Measurements from ENCODE around the gene RTL1. TPM values are rescaled to one million over a fixed set of nuclear protein-coding genes. Genes with fewer than 3 reads are reported as not detected.

RTL1 gene
- total RNA-seq, 4 donors from 2014 or later = 0.31 TPM; not detected in 3

GRCh38 chr14:100839681-100840111 is 63.8 kb downstream of the RTL1 start:
- peak overlapping the region in 1 of 4 donors; percentile 19 for H3K27ac ChIP-seq
- H3K4me3 ChIP-seq = no peak overlapping the region
- H3K9me3 ChIP-seq = no peaks in the 10 kb centered on the region
- TF ChIP-seq CTCF (IDR thresholded peaks at IDR 0.05) = no peak
- no peaks in the 10 kb centered on the region for H3K36me3 ChIP-seq
- ATAC-seq = no peak
- peaks cover 19% of the 10 kb centered on the region for H3K27me3 ChIP-seq
- H3K4me1 ChIP-seq = peaks cover 0 to 25% (median 0%) of the 10 kb centered on the region in 3 donors
- WGBS, 2 donors (ENCODE audit: low coverage in 1 of 2) = 70% methylated on average over 9 of the region's 14 CpGs; no CpG with 5 or more reads in 1 of the 2 donors

DNA sequence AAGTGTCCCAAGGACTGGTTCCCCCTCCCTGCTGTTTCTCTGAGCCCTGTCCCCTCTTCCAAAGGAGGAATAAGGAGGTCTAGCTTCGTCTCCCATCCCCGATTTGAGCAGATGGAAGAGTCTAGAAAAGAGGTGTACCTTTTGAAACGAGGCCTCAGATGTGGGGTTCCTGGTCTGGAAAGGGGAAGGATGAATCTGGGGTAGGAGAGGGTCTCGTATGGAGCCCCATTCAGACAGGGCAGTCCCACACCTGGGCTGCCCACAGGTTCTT is 64.3 kb downstream of the RTL1 start:
- Histone ChIP-seq H3K4me3 (no peak overlapping the region), H3K9me3 (no peaks in the 10 kb centered on the region), H3K27ac (peak overlapping the region in 1 of 4 donors; percentile 19), H3K36me3 (no peaks in the 10 kb centered on the region), H3K27me3 (peaks cover 22% of the 10 kb centered on the region), H3K4me1 (peaks cover 0 to 25% (median 0%) of the 10 kb centered on the region in 3 donors)
- TF ChIP-seq EP300 (IDR thresholded peaks at IDR 0.05) = no peak
- TF ChIP-seq POLR2A (IDR thresholded peaks at IDR 0.05) = no peak
- TF ChIP-seq POLR2AphosphoS5 (IDR thresholded peaks at IDR 0.05) = no peak
- no peak for TF ChIP-seq CTCF (IDR thresholded peaks at IDR 0.05)
- no peak for ATAC-seq
- WGBS, 2 donors (ENCODE audit: low coverage in 1 of 2) = 70 to 73% methylated on average over 2 to 3 of the region's 4 CpGs

DNA sequence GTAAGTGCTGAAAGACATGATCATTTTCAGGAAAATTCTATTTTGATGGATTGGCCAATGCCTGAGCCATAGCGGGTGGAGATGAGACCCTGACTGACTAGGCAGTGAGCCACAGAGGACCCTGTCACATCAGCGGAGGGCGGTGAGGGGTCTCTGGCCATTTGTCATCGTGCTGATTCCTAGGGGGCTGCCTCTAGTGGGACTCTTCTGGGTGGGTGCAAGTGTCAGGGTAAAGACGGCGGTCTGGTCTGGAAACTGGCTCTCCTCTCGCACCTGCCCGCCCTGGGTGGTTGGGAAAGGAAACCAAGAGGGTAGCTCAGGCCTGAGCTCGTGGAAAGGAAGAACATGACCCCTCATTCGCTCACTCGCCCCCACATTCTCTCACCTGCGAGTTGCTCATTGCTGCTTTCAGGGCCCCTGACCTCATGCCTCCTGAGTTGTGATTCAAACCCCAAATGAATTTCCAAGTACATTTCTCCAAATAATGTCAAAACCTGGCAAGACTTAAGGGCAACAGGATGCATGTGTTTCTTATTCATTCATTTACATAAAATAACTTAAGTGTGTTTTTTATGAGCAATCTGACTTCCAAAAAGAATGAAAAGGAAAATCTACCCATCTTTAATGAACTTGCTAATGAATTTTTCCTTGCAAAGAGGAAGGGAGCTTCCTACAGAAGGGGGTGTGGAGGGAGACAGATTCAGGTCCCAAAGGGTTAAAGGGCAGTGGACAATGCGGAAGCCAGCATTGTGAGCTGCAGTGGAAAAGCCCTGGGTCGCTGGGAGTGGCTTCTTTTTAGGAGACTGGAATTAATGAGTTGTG is 64.8 kb downstream of the RTL1 start:
- no peak for ATAC-seq
- TF ChIP-seq EP300 (IDR thresholded peaks at IDR 0.05) (no peak), CTCF (IDR thresholded peaks at IDR 0.05) (no peak), POLR2A (IDR thresholded peaks at IDR 0.05) (no peak), POLR2AphosphoS5 (IDR thresholded peaks at IDR 0.05) (no peak)
- Histone ChIP-seq H3K27ac (peak overlapping the region in 1 of 4 donors; percentile 19), H3K4me1 (peaks cover 0 to 25% (median 0%) of the 10 kb centered on the region in 3 donors), H3K9me3 (no peaks in the 10 kb centered on the region), H3K27me3 (peaks cover 22% of the 10 kb centered on the region), H3K36me3 (no peaks in the 10 kb centered on the region), H3K4me3 (no peak overlapping the region)
- WGBS, 2 donors (ENCODE audit: low coverage in 1 of 2) = 78% methylated on average over 9 to 13 of the region's 14 CpGs

- H3K4me1 ChIP-seq = peaks cover 0 to 17% (median 0%) of the 10 kb centered on the region in 3 donors
- H3K27me3 ChIP-seq = peaks cover 22% of the 10 kb centered on the region
- H3K4me3 ChIP-seq = no peak overlapping the region
- no peaks in the 10 kb centered on the region for H3K36me3 ChIP-seq
- H3K27ac ChIP-seq = no peak overlapping the region
- no peaks in the 10 kb centered on the region for H3K9me3 ChIP-seq
- no peak for ATAC-seq
- TF ChIP-seq EP300 (IDR thresholded peaks at IDR 0.05) (no peak), CTCF (IDR thresholded peaks at IDR 0.05) (no peak), POLR2AphosphoS5 (IDR thresholded peaks at IDR 0.05) (no peak), POLR2A (IDR thresholded peaks at IDR 0.05) (no peak)
- WGBS, 2 donors (ENCODE audit: low coverage in 1 of 2) = 90 to 93% methylated on average over 2 to 3 of the region's 8 CpGs
Observed at GRCh38 chr14:100837805-100838350, 65.6 kb downstream of the RTL1 start.

All from gastroesophageal sphincter (tissue), 4 donors.